Measurements from ENCODE around the gene COL1A2.

- TF ChIP-seq CTCF (IDR thresholded peaks at IDR 0.05; ENCODE audit: borderline replicate concordance, extremely low read depth, low read length, poor library complexity, severe bottlenecking) (no peak), EZH2 (IDR thresholded peaks at IDR 0.05; ENCODE audit: borderline replicate concordance, low read depth, low read length, severe bottlenecking) (no peak)
Observed at GRCh38 chr7:94458041-94458440, 63.3 kb downstream of the COL1A2 start.
